ENCODE measurements around the gene PLEKHA4.

DNA sequence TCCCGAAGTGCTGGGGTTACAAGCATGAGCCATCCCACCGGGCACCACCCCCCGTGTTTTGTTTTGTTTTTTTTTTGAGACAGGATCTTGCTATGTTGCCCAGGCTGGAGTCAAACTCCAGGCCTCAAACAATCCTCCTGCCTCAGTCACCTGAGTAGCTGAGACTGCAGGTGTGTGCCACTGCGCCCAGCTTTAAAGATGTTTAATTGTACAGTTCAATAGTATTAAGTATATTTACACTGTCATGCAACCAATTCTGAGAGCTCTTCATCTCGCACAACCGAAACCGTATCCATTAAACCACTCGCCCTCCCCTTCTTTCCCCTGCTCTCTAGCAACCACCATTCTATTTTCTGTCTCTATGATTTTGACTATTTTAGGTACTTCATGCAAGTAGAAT, 47.3 kb upstream of the PLEKHA4 start:
- no peak for TF ChIP-seq TAF1 (IDR thresholded peaks at IDR 0.05; ENCODE audit: borderline replicate concordance, insufficient read depth, low read length)
- no peak for TF ChIP-seq POLR2AphosphoS5 (IDR thresholded peaks at IDR 0.05; ENCODE audit: low read depth, low read length)
- TF ChIP-seq, protein P1, sequence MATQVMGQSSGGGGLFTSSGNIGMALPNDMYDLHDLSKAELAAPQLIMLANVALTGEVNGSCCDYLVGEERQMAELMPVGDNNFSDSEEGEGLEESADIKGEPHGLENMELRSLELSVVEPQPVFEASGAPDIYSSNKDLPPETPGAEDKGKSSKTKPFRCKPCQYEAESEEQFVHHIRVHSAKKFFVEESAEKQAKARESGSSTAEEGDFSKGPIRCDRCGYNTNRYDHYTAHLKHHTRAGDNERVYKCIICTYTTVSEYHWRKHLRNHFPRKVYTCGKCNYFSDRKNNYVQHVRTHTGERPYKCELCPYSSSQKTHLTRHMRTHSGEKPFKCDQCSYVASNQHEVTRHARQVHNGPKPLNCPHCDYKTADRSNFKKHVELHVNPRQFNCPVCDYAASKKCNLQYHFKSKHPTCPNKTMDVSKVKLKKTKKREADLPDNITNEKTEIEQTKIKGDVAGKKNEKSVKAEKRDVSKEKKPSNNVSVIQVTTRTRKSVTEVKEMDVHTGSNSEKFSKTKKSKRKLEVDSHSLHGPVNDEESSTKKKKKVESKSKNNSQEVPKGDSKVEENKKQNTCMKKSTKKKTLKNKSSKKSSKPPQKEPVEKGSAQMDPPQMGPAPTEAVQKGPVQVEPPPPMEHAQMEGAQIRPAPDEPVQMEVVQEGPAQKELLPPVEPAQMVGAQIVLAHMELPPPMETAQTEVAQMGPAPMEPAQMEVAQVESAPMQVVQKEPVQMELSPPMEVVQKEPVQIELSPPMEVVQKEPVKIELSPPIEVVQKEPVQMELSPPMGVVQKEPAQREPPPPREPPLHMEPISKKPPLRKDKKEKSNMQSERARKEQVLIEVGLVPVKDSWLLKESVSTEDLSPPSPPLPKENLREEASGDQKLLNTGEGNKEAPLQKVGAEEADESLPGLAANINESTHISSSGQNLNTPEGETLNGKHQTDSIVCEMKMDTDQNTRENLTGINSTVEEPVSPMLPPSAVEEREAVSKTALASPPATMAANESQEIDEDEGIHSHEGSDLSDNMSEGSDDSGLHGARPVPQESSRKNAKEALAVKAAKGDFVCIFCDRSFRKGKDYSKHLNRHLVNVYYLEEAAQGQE (IDR thresholded peaks at IDR 0.05; ENCODE audit: insufficient read depth in 1 of 2, low read depth in 2 of 2, low read length in 2 of 2): no peak
- TF ChIP-seq SIN3A (IDR thresholded peaks at IDR 0.05; ENCODE audit: borderline replicate concordance, insufficient read depth, low read length): no peak
- TF ChIP-seq FOXP2 (optimal IDR thresholded peaks at IDR 0.05; ENCODE audit: borderline replicate concordance, extremely low read depth, extremely low read length, insufficient read depth): no peak

Measured in PFSK-1 (cell line).